H1 (cell line): ENCODE measurements around the gene RASAL2.

Source experiments
- BCL11A ChIP-seq, 2 experiments: IDR thresholded peaks; one replicate each; pipeline ENCODE4 v1.6.1; 2011; ENCODE audit warnings: low read depth in 2 of 2, low read length in 2 of 2, mild to moderate bottlenecking in 2 of 2
- CTCF ChIP-seq, 3 experiments: IDR thresholded peaks; 1 replicate in 2 of 3; 2 replicates in 1 of 3; pipeline versions ENCODE4 v1.5.1 to v1.6.1; 2011; ENCODE audit warnings: low read length in 3 of 3, mild to moderate bottlenecking in 3 of 3, inconsistent platforms in 2 of 3, low read depth in 1 of 3, moderate library complexity in 1 of 3; ENCODE audit not compliant: insufficient read depth in 1 of 3; ENCODE audit errors: control extremely low read depth in 1 of 3
- EGR1 ChIP-seq: IDR thresholded peaks from 2 replicates; pipeline ENCODE4 v1.6.1; 2011; ENCODE audit warnings: low read depth, low read length, borderline replicate concordance
- POLR2A ChIP-seq, 2 experiments: IDR thresholded peaks; 1 replicate in 1 of 2; 2 replicates in 1 of 2; pipeline ENCODE4 v1.6.1; 2011; ENCODE audit warnings: low read depth in 2 of 2, low read length in 2 of 2, mild to moderate bottlenecking in 2 of 2; ENCODE audit errors: control extremely low read depth in 1 of 2
- TAF1 ChIP-seq: IDR thresholded peaks from 2 replicates; pipeline ENCODE4 v1.6.1; 2011; ENCODE audit warnings: mild to moderate bottlenecking, low read depth, low read length

- TF ChIP-seq CTCF (IDR thresholded peaks at IDR 0.05; ENCODE audit: control extremely low read depth in 1 of 3, insufficient read depth in 1 of 3, low read depth in 1 of 3, low read length in 3 of 3) (no peak), EGR1 (no peak), BCL11A (IDR thresholded peaks at IDR 0.05; ENCODE audit: low read depth in 2 of 2, low read length in 2 of 2) (no peak), POLR2A (IDR thresholded peaks at IDR 0.05; ENCODE audit: control extremely low read depth in 1 of 2, low read depth in 2 of 2, low read length in 2 of 2) (no peak), TAF1 (no peak)
Measured at GRCh38 chr1:178393370-178393769, 299.5 kb downstream of the RASAL2 start.
